ENCODE data around the gene PTPN18.
A peak's percentile ranks its signal among the peaks of the same experiment; 100 is the strongest.

Gene PTPN18

DNA sequence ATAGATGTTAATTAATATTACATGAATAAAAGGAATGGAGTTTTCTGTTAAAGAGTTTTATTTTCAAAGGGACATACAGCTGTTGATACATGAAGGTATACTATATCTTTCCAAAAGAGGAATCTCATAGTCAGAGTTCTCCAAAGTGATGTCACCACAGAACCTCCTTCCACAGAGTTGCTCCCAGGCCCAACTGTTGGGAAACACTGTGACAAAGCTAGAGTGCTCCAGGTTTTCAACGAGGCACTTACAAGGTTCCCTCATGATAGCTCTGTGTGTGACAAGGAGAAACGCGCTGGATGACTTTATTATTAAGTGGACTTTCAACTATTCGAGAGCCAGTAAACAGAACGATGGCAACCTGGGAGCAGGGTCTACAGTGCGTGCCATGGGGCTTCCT is 33.5 kb downstream of the PTPN18 start:
- Histone ChIP-seq H4K8ac (ENCODE audit: low read length) (no peak overlapping the region), H3K36me3 (ENCODE audit: control insufficient read depth in 1 of 2, insufficient read depth in 2 of 2, low read depth in 1 of 2, low read length in 2 of 2) (no peaks in the 10 kb centered on the region), H2AFZ (ENCODE audit: low read depth, low read length) (no peak overlapping the region), H3K4ac (ENCODE audit: low read depth in 1 of 2, low read length in 2 of 2) (no peak overlapping the region), H3K27me3 (ENCODE audit: control insufficient read depth in 1 of 2, insufficient read depth in 1 of 2, low read length in 2 of 2) (no peaks in the 10 kb centered on the region), H2BK15ac (ENCODE audit: low read depth, poor library complexity, severe bottlenecking) (no peak overlapping the region), H3K27ac (ENCODE audit: low read length, poor library complexity, severe bottlenecking) (no peak overlapping the region), H4K91ac (ENCODE audit: low read length) (no peak overlapping the region), H3K4me1 (ENCODE audit: control insufficient read depth, insufficient read depth, low read depth, low read length) (peaks cover 17% of the 10 kb centered on the region), H3K18ac (ENCODE audit: low read depth in 1 of 2, low read length in 2 of 2) (no peak overlapping the region), H2BK5ac (ENCODE audit: low read depth, low read length, poor library complexity, severe bottlenecking) (no peak overlapping the region), H2BK120ac (ENCODE audit: low read depth, low read length) (no peak overlapping the region), H3K9me3 (ENCODE audit: control insufficient read depth, low read length) (no peaks in the 10 kb centered on the region), H3K4me2 (ENCODE audit: low read length, poor library complexity, severe bottlenecking) (no peak overlapping the region), H3K14ac (ENCODE audit: low read length in 2 of 2) (no peak overlapping the region), H3K23ac (ENCODE audit: low read length in 2 of 2) (no peak overlapping the region), H3K79me1 (replicated peaks; ENCODE audit: low read length, poor library complexity, severe bottlenecking) (peaks cover 4% of the 10 kb centered on the region), H3K9ac (ENCODE audit: low read length) (no peak overlapping the region), H3K4me3 (ENCODE audit: insufficient read depth in 1 of 2, low read depth in 1 of 2, low read length in 2 of 2) (no peak overlapping the region), H2AK5ac (ENCODE audit: low read length, severe bottlenecking) (no peak overlapping the region), H2BK12ac (ENCODE audit: low read length in 2 of 2) (no peak overlapping the region)
- no peak for DNase-seq
- WGBS: 93% methylated on average over 6 of the region's 6 CpGs

DNA sequence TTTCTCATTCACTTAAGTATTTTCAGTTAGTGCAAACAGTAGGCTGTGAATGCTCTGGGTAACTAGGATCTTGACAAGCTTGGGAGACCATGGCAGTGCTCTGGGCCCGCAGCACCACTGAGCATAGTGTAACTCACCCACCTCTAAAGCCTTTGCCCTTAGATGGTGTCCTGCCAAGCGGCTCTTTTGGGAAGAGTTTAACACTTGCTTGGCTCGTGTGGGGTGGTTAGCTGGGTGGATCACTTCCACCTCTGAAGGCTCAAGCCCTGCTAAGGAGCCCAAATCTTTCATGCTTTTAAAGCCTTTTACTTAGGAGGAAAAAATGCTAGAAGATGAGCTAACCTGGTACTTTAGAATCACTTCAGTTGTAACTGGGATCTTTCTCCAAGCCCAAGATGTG is 33.9 kb downstream of the PTPN18 start:
- no peak overlapping the region for H4K8ac ChIP-seq (ENCODE audit: low read length)
- H2BK15ac ChIP-seq (ENCODE audit: low read depth, poor library complexity, severe bottlenecking): no peak overlapping the region
- H2BK5ac ChIP-seq (ENCODE audit: low read depth, low read length, poor library complexity, severe bottlenecking): no peak overlapping the region
- H4K91ac ChIP-seq (ENCODE audit: low read length): no peak overlapping the region
- H3K14ac ChIP-seq (ENCODE audit: low read length in 2 of 2): no peak overlapping the region
- no peak overlapping the region for H2BK120ac ChIP-seq (ENCODE audit: low read depth, low read length)
- no peak overlapping the region for H3K4me2 ChIP-seq (ENCODE audit: low read length, poor library complexity, severe bottlenecking)
- no peak overlapping the region for H3K18ac ChIP-seq (ENCODE audit: low read depth in 1 of 2, low read length in 2 of 2)
- 86% methylated on average over 2 of the region's 3 CpGs for WGBS
- H2AFZ ChIP-seq (ENCODE audit: low read depth, low read length): no peak overlapping the region
- DNase-seq: no peak
- H2BK12ac ChIP-seq (ENCODE audit: low read length in 2 of 2): no peak overlapping the region
- H3K4me1 ChIP-seq (ENCODE audit: control insufficient read depth, insufficient read depth, low read depth, low read length): peaks cover 17% of the 10 kb centered on the region
- H3K9ac ChIP-seq (ENCODE audit: low read length): no peak overlapping the region
- H3K4ac ChIP-seq (ENCODE audit: low read depth in 1 of 2, low read length in 2 of 2): no peak overlapping the region
- H2AK5ac ChIP-seq (ENCODE audit: low read length, severe bottlenecking): no peak overlapping the region
- no peak overlapping the region for H3K4me3 ChIP-seq (ENCODE audit: insufficient read depth in 1 of 2, low read depth in 1 of 2, low read length in 2 of 2)
- no peaks in the 10 kb centered on the region for H3K9me3 ChIP-seq (ENCODE audit: control insufficient read depth, low read length)
- no peak overlapping the region for H3K27ac ChIP-seq (ENCODE audit: low read length, poor library complexity, severe bottlenecking)
- H3K23ac ChIP-seq (ENCODE audit: low read length in 2 of 2): no peak overlapping the region
- H3K27me3 ChIP-seq (ENCODE audit: control insufficient read depth in 1 of 2, insufficient read depth in 1 of 2, low read length in 2 of 2): no peaks in the 10 kb centered on the region
- H3K36me3 ChIP-seq (ENCODE audit: control insufficient read depth in 1 of 2, insufficient read depth in 2 of 2, low read depth in 1 of 2, low read length in 2 of 2): no peaks in the 10 kb centered on the region
- H3K79me1 ChIP-seq (replicated peaks; ENCODE audit: low read length, poor library complexity, severe bottlenecking): peaks cover 4% of the 10 kb centered on the region

DNA sequence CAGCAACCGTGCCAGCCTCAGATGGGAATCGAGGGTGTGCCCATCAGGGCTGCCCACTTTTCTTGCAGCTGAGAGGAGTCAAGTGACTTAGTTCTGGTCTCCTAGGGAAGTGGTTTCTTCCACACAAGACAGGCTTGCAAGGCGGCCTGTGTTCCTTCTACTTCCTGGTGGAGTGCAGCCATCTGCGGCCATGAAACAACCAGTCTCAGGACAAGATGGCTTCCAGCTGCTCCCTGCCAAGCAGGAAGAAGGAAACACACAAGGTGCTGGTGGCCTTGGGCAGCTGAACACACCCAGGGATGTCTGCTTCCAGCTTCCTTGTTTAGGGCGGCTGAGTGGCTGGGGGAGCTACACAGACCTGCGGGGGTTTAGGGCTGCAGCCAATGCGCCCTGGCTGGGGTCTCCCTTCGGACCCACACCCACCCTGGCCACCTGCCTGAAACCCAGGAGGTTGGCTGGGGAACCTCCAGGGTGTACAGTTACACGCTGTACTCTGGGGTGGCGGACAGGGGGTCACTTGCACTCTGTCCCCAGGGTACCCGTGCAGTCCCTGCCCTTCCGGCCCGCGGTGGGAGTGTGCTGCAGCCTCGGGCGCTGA is 34.7 kb downstream of the PTPN18 start:
- no peaks in the 10 kb centered on the region for H3K27me3 ChIP-seq (ENCODE audit: control insufficient read depth in 1 of 2, insufficient read depth in 1 of 2, low read length in 2 of 2)
- peak overlapping the region; percentile 74 to 89 for H3K18ac ChIP-seq (ENCODE audit: low read depth in 1 of 2, low read length in 2 of 2)
- peak overlapping the region; percentile 86 for H3K9ac ChIP-seq (ENCODE audit: low read length)
- H4K8ac ChIP-seq (ENCODE audit: low read length): peak overlapping the region; percentile 87
- peak overlapping the region; percentile 85 for H3K4me2 ChIP-seq (ENCODE audit: low read length, poor library complexity, severe bottlenecking)
- H3K4ac ChIP-seq (ENCODE audit: low read depth in 1 of 2, low read length in 2 of 2): peak overlapping the region; percentile 47 to 77
- no peaks in the 10 kb centered on the region for H3K36me3 ChIP-seq (ENCODE audit: control insufficient read depth in 1 of 2, insufficient read depth in 2 of 2, low read depth in 1 of 2, low read length in 2 of 2)
- peak overlapping the region; percentile 64 for H4K91ac ChIP-seq (ENCODE audit: low read length)
- 66% methylated on average over 16 of the region's 16 CpGs for WGBS
- H3K9me3 ChIP-seq (ENCODE audit: control insufficient read depth, low read length): no peaks in the 10 kb centered on the region
- peaks cover 3% of the 10 kb centered on the region for H3K79me1 ChIP-seq (replicated peaks; ENCODE audit: low read length, poor library complexity, severe bottlenecking)
- H3K23ac ChIP-seq (ENCODE audit: low read length in 2 of 2): no peak overlapping the region
- no peak overlapping the region for H3K14ac ChIP-seq (ENCODE audit: low read length in 2 of 2)
- H3K4me3 ChIP-seq (ENCODE audit: insufficient read depth in 1 of 2, low read depth in 1 of 2, low read length in 2 of 2): peak overlapping the region; percentile 79 to 84
- H2BK12ac ChIP-seq (ENCODE audit: low read length in 2 of 2): peak overlapping the region in 1 of 2 experiments; percentile 40
- no peak for DNase-seq
- H2BK120ac ChIP-seq (ENCODE audit: low read depth, low read length): no peak overlapping the region
- H3K27ac ChIP-seq (ENCODE audit: low read length, poor library complexity, severe bottlenecking): no peak overlapping the region
- no peak overlapping the region for H2AK5ac ChIP-seq (ENCODE audit: low read length, severe bottlenecking)
- H2BK15ac ChIP-seq (ENCODE audit: low read depth, poor library complexity, severe bottlenecking): peak overlapping the region; percentile 4
- peak overlapping the region; percentile 39 for H2AFZ ChIP-seq (ENCODE audit: low read depth, low read length)
- H3K4me1 ChIP-seq (ENCODE audit: control insufficient read depth, insufficient read depth, low read depth, low read length): peaks cover 17% of the 10 kb centered on the region
- no peak overlapping the region for H2BK5ac ChIP-seq (ENCODE audit: low read depth, low read length, poor library complexity, severe bottlenecking)

DNA sequence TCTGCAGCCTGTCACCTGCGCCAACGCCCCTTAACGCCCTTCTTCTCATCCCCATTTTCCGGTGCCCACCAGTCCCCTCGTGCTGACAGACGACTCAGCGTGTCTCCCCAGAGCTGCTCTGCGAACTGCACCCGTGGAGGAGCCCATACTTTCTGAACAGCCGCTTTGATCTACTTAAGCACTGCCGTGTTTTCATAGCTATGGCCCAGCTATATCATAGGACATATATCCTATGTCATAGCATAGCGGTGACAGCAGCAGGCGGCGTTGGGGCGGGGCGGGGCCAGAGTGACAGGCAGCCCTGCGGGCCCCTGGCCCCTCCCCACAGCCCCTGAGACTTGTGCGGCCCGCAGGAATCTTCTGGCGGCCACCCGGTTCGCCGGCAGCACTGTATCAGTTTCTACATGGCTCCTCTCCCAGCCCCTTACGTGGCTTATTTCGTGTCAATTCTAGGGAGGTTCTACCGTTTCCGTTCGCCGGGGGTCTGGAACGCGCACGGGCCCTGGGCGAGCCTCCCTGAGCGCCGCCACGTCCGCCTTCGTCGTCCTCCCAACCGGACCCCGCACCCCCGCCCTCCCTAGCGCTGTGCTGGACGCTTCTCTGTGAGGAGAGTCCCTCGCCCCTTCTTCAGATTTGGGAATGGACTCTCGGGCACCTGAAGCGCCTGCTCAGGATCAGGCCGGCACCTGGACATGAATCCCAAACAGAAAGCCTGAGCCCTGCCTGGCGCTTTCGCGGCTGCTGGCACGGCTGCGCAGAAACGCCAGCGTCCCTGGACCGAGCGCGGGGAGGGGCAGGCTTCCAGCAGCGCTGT is 35.4 kb downstream of the PTPN18 start:
- H3K36me3 ChIP-seq (ENCODE audit: control insufficient read depth in 1 of 2, insufficient read depth in 2 of 2, low read depth in 1 of 2, low read length in 2 of 2): no peaks in the 10 kb centered on the region
- 4% methylated on average over 58 of the region's 59 CpGs for WGBS
- H3K9me3 ChIP-seq (ENCODE audit: control insufficient read depth, low read length): no peaks in the 10 kb centered on the region
- peak overlapping the region; percentile 69 for H2AFZ ChIP-seq (ENCODE audit: low read depth, low read length)
- peak; percentile 81 for DNase-seq
- peak overlapping the region; percentile 26 for H2BK15ac ChIP-seq (ENCODE audit: low read depth, poor library complexity, severe bottlenecking)
- peak overlapping the region; percentile 85 for H3K4me2 ChIP-seq (ENCODE audit: low read length, poor library complexity, severe bottlenecking)
- H3K18ac ChIP-seq (ENCODE audit: low read depth in 1 of 2, low read length in 2 of 2): peak overlapping the region; percentile 74 to 96
- peak overlapping the region; percentile 64 for H4K91ac ChIP-seq (ENCODE audit: low read length)
- H3K14ac ChIP-seq (ENCODE audit: low read length in 2 of 2): peak overlapping the region in 1 of 2 experiments; percentile 65
- peak overlapping the region; percentile 79 to 84 for H3K4me3 ChIP-seq (ENCODE audit: insufficient read depth in 1 of 2, low read depth in 1 of 2, low read length in 2 of 2)
- H2BK5ac ChIP-seq (ENCODE audit: low read depth, low read length, poor library complexity, severe bottlenecking): peak overlapping the region; percentile 88
- peak overlapping the region; percentile 86 for H3K27ac ChIP-seq (ENCODE audit: low read length, poor library complexity, severe bottlenecking)
- no peak overlapping the region for H2AK5ac ChIP-seq (ENCODE audit: low read length, severe bottlenecking)
- H3K27me3 ChIP-seq (ENCODE audit: control insufficient read depth in 1 of 2, insufficient read depth in 1 of 2, low read length in 2 of 2): no peaks in the 10 kb centered on the region
- H3K4me1 ChIP-seq (ENCODE audit: control insufficient read depth, insufficient read depth, low read depth, low read length): peaks cover 17% of the 10 kb centered on the region
- H2BK12ac ChIP-seq (ENCODE audit: low read length in 2 of 2): peak overlapping the region; percentile 24 to 40
- peak overlapping the region; percentile 86 for H3K9ac ChIP-seq (ENCODE audit: low read length)
- peak overlapping the region; percentile 62 for H2BK120ac ChIP-seq (ENCODE audit: low read depth, low read length)
- peaks cover 2% of the 10 kb centered on the region for H3K79me1 ChIP-seq (replicated peaks; ENCODE audit: low read length, poor library complexity, severe bottlenecking)
- peak overlapping the region; percentile 77 to 96 for H3K4ac ChIP-seq (ENCODE audit: low read depth in 1 of 2, low read length in 2 of 2)
- no peak overlapping the region for H3K23ac ChIP-seq (ENCODE audit: low read length in 2 of 2)
- peak overlapping the region; percentile 87 for H4K8ac ChIP-seq (ENCODE audit: low read length)
